Neuronal stem cell (in vitro differentiated cells): Measurements from ENCODE around the gene HSFY1. TPM values are rescaled to one million over a fixed set of nuclear protein-coding genes. Genes with fewer than 3 reads are reported as not detected.
"Not testable (repeated sequence)": the region's sequence is repeated elsewhere in the genome, so short reads cannot be mapped to it uniquely, and the experiment has no call there.

Experiments
- DNase-seq: peaks from one replicate; pipeline ENCODE4 v3.0.0-alpha.2; 2013; ENCODE audit warnings: low spot score
- H2AFZ ChIP-seq: one replicate; pipeline ENCODE4 v1.6.1; 2013; ENCODE audit warnings: mild to moderate bottlenecking, low read length, inconsistent platforms
- H2AK5ac ChIP-seq: 2 replicates; pipeline ENCODE4 v1.6.1; 2013; ENCODE audit warnings: low read depth, mild to moderate bottlenecking, inconsistent platforms, low read length, moderate library complexity, mixed read lengths
- H2BK120ac ChIP-seq: 2 replicates; pipeline ENCODE4 v1.6.1; 2013; ENCODE audit warnings: low read depth, mild to moderate bottlenecking, inconsistent platforms, low read length, moderate library complexity, mixed read lengths
- H2BK12ac ChIP-seq: one replicate; pipeline ENCODE4 v1.6.1; 2013; ENCODE audit warnings: low read length, inconsistent platforms
- H2BK15ac ChIP-seq: 2 replicates; pipeline ENCODE4 v1.6.1; 2013; ENCODE audit warnings: mild to moderate bottlenecking, low read length, inconsistent platforms, mixed read lengths
- H2BK5ac ChIP-seq: one replicate; pipeline ENCODE4 v1.6.1; 2013; ENCODE audit warnings: inconsistent platforms, mild to moderate bottlenecking, low read length, moderate library complexity
- H3K14ac ChIP-seq: one replicate; pipeline ENCODE4 v1.6.1; 2013; ENCODE audit warnings: low read length, inconsistent platforms
- H3K18ac ChIP-seq: 2 replicates; pipeline ENCODE4 v1.6.1; 2013; ENCODE audit warnings: low read length, inconsistent platforms
- H3K23ac ChIP-seq: 2 replicates; pipeline ENCODE4 v1.6.1; 2013; ENCODE audit warnings: low read depth, mild to moderate bottlenecking, mixed read lengths, low read length, inconsistent platforms; ENCODE audit not compliant: poor library complexity
- H3K27ac ChIP-seq: replicated peaks from 3 replicates; pipeline ENCODE4 v1.5.1; 2013; ENCODE audit warnings: low read length, inconsistent platforms
- H3K27me3 ChIP-seq, 3 experiments: 2 replicates each; pipeline ENCODE4 v1.6.1; 2013; ENCODE audit warnings: low read length in 3 of 3, mild to moderate bottlenecking in 2 of 3, inconsistent platforms in 1 of 3, low read depth in 1 of 3, mixed read lengths in 1 of 3, moderate library complexity in 1 of 3; ENCODE audit not compliant: control insufficient read depth in 3 of 3, insufficient read depth in 3 of 3
- H3K36me3 ChIP-seq, 2 donors: replicated peaks in 1 of 2; 2 replicates each; pipeline ENCODE4 v1.6.1; 2013; ENCODE audit warnings: low read length in 2 of 2; ENCODE audit not compliant: control insufficient read depth in 2 of 2, insufficient read depth in 2 of 2
- H3K4ac ChIP-seq: 2 replicates; pipeline ENCODE4 v1.6.1; 2013; ENCODE audit warnings: inconsistent platforms, mild to moderate bottlenecking, low read length, moderate library complexity
- H3K4me1 ChIP-seq, 2 donors: 1 replicate in 1 of 2; 2 replicates in 1 of 2; pipeline ENCODE4 v1.6.1; 2013; ENCODE audit warnings: low read length in 2 of 2, low read depth in 1 of 2; ENCODE audit not compliant: control insufficient read depth in 2 of 2, insufficient read depth in 1 of 2
- H3K4me2 ChIP-seq: one replicate; pipeline ENCODE4 v1.6.1; 2013; ENCODE audit warnings: mild to moderate bottlenecking, low read length, inconsistent platforms; ENCODE audit not compliant: insufficient read depth, poor library complexity, severe bottlenecking
- H3K4me3 ChIP-seq, 2 donors: 2 replicates each; pipeline ENCODE4 v1.5.1; 2013; ENCODE audit warnings: low read length in 2 of 2, mild to moderate bottlenecking in 2 of 2, inconsistent platforms in 1 of 2, moderate library complexity in 1 of 2
- H3K79me1 ChIP-seq: one replicate; pipeline ENCODE4 v1.6.1; 2013; ENCODE audit warnings: low read depth, mild to moderate bottlenecking, inconsistent platforms, low read length, moderate library complexity
- H3K9ac ChIP-seq: one replicate; pipeline ENCODE4 v1.6.1; 2013; ENCODE audit warnings: mild to moderate bottlenecking, low read depth, low read length, inconsistent platforms; ENCODE audit not compliant: poor library complexity
- H3K9me3 ChIP-seq, 2 donors: replicated peaks in 1 of 2; 2 replicates each; pipeline versions ENCODE3 to v1.6.1; 2013; ENCODE audit warnings: low read length in 2 of 2, mild to moderate bottlenecking in 2 of 2, inconsistent platforms in 1 of 2, low read depth in 1 of 2, mixed read lengths in 1 of 2, moderate library complexity in 1 of 2; ENCODE audit not compliant: control insufficient read depth in 2 of 2, insufficient read depth in 1 of 2
- H4K8ac ChIP-seq: one replicate; pipeline ENCODE4 v1.6.1; 2013; ENCODE audit warnings: low read depth, mild to moderate bottlenecking, inconsistent platforms, low read length, moderate library complexity
- H4K91ac ChIP-seq: one replicate; pipeline ENCODE4 v1.6.1; 2013; ENCODE audit warnings: low read length, low read depth, mild to moderate bottlenecking, inconsistent platforms; ENCODE audit not compliant: poor library complexity
- WGBS, 2 donors: extraction: QIAGEN DNeasy Blood & Tissue Kit; methylation state at CpG; one replicate each; pipeline ENCODE4 v1.1.7; 2013; ENCODE audit warnings: missing lambda C conversion rate in 2 of 2, mixed read lengths in 1 of 2; ENCODE audit not compliant: insufficient read length in 2 of 2, insufficient replicate concordance in 1 of 2; ENCODE audit errors: extremely low coverage in 2 of 2; 5-methylcytosine and 5-hydroxymethylcytosine counted together
- small RNA-seq: library from polyadenylated mRNA; stranded (forward); fragments of <200 nt; extraction: miRNeasy Mini kit (QIAGEN cat#:217004); gene quantifications from one replicate; pipeline ENCODE3, GENCODE V24; 2013; ENCODE audit not compliant: insufficient read depth

HSFY1 gene

GRCh38 chrY:18553132-18553531 is 6.6 kb downstream of the HSFY1 start:
- H3K18ac ChIP-seq = not testable (repeated sequence)

GRCh38 chrY:18565915-18566314 is 19.4 kb downstream of the HSFY1 start:
- H2BK12ac ChIP-seq, H2BK120ac ChIP-seq, H2BK15ac ChIP-seq, H3K9me3 ChIP-seq, DNase-seq, H3K27me3 ChIP-seq, H3K18ac ChIP-seq, H3K4me2 ChIP-seq, H3K79me1 ChIP-seq, H3K14ac ChIP-seq, H4K91ac ChIP-seq, H3K36me3 ChIP-seq, H3K9ac ChIP-seq, H4K8ac ChIP-seq, H2AK5ac ChIP-seq, H3K23ac ChIP-seq, H3K4me1 ChIP-seq, H3K27ac ChIP-seq, H3K4ac ChIP-seq, H2AFZ ChIP-seq, H2BK5ac ChIP-seq, H3K4me3 ChIP-seq: not testable (repeated sequence)
- no CpG with 5 or more reads among the region's 3 CpGs for WGBS, 2 donors

More at GRCh38 chrY:18553132-18553531, 6.6 kb downstream of the HSFY1 start:
- H3K9ac ChIP-seq, H3K23ac ChIP-seq, H3K4ac ChIP-seq, H3K14ac ChIP-seq, H2BK5ac ChIP-seq, H3K27ac ChIP-seq, H3K79me1 ChIP-seq, H4K91ac ChIP-seq, H2BK15ac ChIP-seq, H2BK120ac ChIP-seq, H4K8ac ChIP-seq, H2AK5ac ChIP-seq, H2BK12ac ChIP-seq, H3K4me3 ChIP-seq, H3K27me3 ChIP-seq, H2AFZ ChIP-seq, H3K9me3 ChIP-seq, H3K4me2 ChIP-seq, DNase-seq, H3K4me1 ChIP-seq, H3K36me3 ChIP-seq: not testable (repeated sequence)
- WGBS, 2 donors = no CpG with 5 or more reads among the region's 3 CpGs

Small RNA genes lying within 50 kb of the gene (small RNA-seq; reads per million reads assigned to genes)
- gene GPM6BP1 = not detected
- not detected for gene PRYP5
